ENCODE data around the gene MMS19. TPM values are rescaled to one million over a fixed set of nuclear protein-coding genes. Genes with fewer than 3 reads are reported as not detected.

MMS19 gene
- total and polyA plus RNA-seq, 10 of the 15 experiments (the other 5 are each of a cell fraction or from before 2014, with no cell fraction given) = 40.2 to 112 (median 69.0) TPM

GRCh38 chr10:97538839-97539238 is 40.6 kb upstream of the MMS19 start (continued):
- no peak for TF ChIP-seq NR2C2 (IDR thresholded peaks at IDR 0.05; ENCODE audit: borderline replicate concordance, control insufficient read depth, insufficient read length, low read depth)
- TF ChIP-seq, protein P1, sequence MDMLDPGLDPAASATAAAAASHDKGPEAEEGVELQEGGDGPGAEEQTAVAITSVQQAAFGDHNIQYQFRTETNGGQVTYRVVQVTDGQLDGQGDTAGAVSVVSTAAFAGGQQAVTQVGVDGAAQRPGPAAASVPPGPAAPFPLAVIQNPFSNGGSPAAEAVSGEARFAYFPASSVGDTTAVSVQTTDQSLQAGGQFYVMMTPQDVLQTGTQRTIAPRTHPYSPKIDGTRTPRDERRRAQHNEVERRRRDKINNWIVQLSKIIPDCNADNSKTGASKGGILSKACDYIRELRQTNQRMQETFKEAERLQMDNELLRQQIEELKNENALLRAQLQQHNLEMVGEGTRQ (IDR thresholded peaks at IDR 0.05; ENCODE audit: borderline replicate concordance, low read depth, low read length) = no peak
- TF ChIP-seq SUZ12 (IDR thresholded peaks at IDR 0.05; ENCODE audit: unreplicated experiment) = no peak
- no peak for TF ChIP-seq NFXL1 (IDR thresholded peaks at IDR 0.05; ENCODE audit: borderline replicate concordance)
- TF ChIP-seq, protein P2, sequence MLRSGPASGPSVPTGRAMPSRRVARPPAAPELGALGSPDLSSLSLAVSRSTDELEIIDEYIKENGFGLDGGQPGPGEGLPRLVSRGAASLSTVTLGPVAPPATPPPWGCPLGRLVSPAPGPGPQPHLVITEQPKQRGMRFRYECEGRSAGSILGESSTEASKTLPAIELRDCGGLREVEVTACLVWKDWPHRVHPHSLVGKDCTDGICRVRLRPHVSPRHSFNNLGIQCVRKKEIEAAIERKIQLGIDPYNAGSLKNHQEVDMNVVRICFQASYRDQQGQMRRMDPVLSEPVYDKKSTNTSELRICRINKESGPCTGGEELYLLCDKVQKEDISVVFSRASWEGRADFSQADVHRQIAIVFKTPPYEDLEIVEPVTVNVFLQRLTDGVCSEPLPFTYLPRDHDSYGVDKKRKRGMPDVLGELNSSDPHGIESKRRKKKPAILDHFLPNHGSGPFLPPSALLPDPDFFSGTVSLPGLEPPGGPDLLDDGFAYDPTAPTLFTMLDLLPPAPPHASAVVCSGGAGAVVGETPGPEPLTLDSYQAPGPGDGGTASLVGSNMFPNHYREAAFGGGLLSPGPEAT (IDR thresholded peaks at IDR 0.05; ENCODE audit: low read depth) = no peak
- TF ChIP-seq ZNF207 (IDR thresholded peaks at IDR 0.05; ENCODE audit: borderline replicate concordance) = no peak
- TF ChIP-seq ZNF274 (IDR thresholded peaks at IDR 0.05; ENCODE audit: insufficient read depth, insufficient read length) = no peak

- SMC1A ChIA-PET (ENCODE audit: uncharacterized antibody, unreplicated experiment) = interaction anchor here (1.7 kb wide), 1 partner anchor 17 kb away, joined by 5 read pairs; no protein-coding TSS in a partner anchor
- POLR2A ChIA-PET = no interaction called here
- RAD21 ChIA-PET (ENCODE audit: unreplicated experiment) = no interaction called here
- H2AFZ ChIP-seq (ENCODE audit: control insufficient read depth, low read depth, low read length) = no peak overlapping the region
- 45% methylated on average over 4 of the region's 4 CpGs for WGBS (ENCODE audit: insufficient coverage, insufficient replicate concordance, low lambda C conversion rate, missing lambda C conversion rate)
- no peak overlapping the region for H3K4me3 ChIP-seq
- no peaks in the 10 kb centered on the region for H3K9me3 ChIP-seq (replicated peaks; ENCODE audit: control insufficient read depth, insufficient read depth, low read length)
- no peaks in the 10 kb centered on the region for H3K36me3 ChIP-seq (ENCODE audit: control insufficient read depth in 2 of 2, insufficient read depth in 2 of 2, low read length in 1 of 2)
- intact Hi-C loops (cut with micrococcal nuclease; ENCODE audit: unreplicated experiment) (no loop called here), in situ Hi-C loops (cut with MboI) (no loop called here)
- no peaks in the 10 kb centered on the region for H3K79me2 ChIP-seq (ENCODE audit: control insufficient read depth, insufficient read depth, low read length)
- TF ChIP-seq KLF5 (IDR thresholded peaks at IDR 0.05; ENCODE audit: partially characterized antibody) (no peak), HCFC1 (IDR thresholded peaks at IDR 0.05; ENCODE audit: low read length) (no peak), ZZZ3 (IDR thresholded peaks at IDR 0.05; ENCODE audit: control insufficient read depth, insufficient read length, low read depth) (no peak), JUNB (IDR thresholded peaks at IDR 0.05) (no peak), RCOR1 (conservative IDR thresholded peaks at IDR 0.05; ENCODE audit: low read depth, low read length) (no peak)
- TF ChIP-seq, protein P2 (IDR thresholded peaks at IDR 0.05; ENCODE audit: low read depth) = no peak
- H4K20me1 ChIP-seq (ENCODE audit: control insufficient read depth, insufficient read depth) = no peaks in the 10 kb centered on the region
- ATAC-seq = no peak
- no peak for DNase-seq (ENCODE audit: low read depth, low spot score)
- H3K4me1 ChIP-seq (ENCODE audit: control insufficient read depth, insufficient read depth, low read length) = no peaks in the 10 kb centered on the region
- no peak for FAIRE-seq
- H3K27ac ChIP-seq (ENCODE audit: control insufficient read depth, insufficient read depth) = no peak overlapping the region
- BruUV-seq (replicated peaks) = no TSS peak
- no peaks in the 10 kb centered on the region; a peak in 1 of 4 replicates for H3K27me3 ChIP-seq (replicated peaks in 1 of 2; ENCODE audit: control insufficient read depth in 2 of 2, insufficient read depth in 2 of 2, low read length in 1 of 2)
- CTCF ChIA-PET = interaction anchor here (1.6 to 2.7 kb wide), 2 partner anchors 15 to 34 kb away, joined by 3 to 18 read pairs; partner anchors contain the start of gene ANKRD2
- no peak overlapping the region for H3K9ac ChIP-seq (ENCODE audit: control insufficient read depth, insufficient read depth, low read length)
- no peak overlapping the region for H3K4me2 ChIP-seq (ENCODE audit: control insufficient read depth, insufficient read depth)
These were observed 40.2 kb upstream of the MMS19 start for GRCh38 chr10:97538411-97538810.
